ENCODE data around the gene CDH4. TPM values are rescaled to one million over a fixed set of nuclear protein-coding genes. Genes with fewer than 3 reads are reported as not detected.

The CDH4 gene
- total RNA-seq, 1 experiment from 2014 or later: not detected

DNA sequence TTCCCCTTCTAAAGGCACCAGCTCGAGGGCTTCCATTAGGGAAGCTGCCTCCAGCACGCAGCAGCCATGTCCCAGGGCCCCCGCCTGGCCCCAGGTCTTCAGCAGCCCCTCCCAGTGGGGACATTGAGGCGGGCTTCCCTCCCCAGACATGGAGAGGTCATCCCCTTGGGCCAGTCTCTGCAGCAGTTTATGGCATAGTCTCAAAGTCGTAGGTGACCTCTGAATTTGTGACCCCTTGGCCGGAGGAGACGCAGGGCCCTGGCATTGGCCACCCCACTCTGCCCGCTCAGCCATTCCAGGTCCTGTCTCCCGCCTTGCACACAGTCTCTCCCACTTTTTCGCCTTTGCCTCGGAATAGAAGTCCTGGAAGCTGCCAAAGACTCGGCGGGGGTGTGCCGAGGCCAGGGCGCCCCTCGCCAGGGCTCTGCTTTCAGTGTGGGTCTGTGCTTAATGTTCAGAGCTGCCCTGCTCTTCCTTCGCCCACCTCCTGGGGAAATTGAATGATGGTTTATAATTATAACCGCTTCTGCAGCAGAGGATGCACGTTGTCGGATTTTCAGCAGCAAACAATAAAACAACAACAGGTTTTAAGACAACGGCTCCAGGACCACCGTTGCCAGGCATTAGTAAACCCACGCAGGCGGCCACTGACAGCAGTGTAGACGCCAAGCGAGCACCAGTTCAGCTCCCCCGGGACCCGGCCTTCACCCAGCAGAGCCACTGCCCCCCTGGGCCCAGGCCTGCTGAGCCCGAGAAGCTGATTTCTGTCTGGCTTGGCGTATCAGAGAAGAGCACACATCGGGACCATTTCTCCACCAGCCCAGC, 626.6 kb downstream of the CDH4 start:
- DNase-seq (ENCODE audit: low read depth, low spot score) (no peak), ATAC-seq (no peak)
- no peaks in the 10 kb centered on the region for H3K9me3 ChIP-seq (ENCODE audit: control insufficient read depth, insufficient read depth, low read depth, low read length)
- H3K4me3 ChIP-seq (ENCODE audit: low read depth in 2 of 2, low read length in 2 of 2): no peak overlapping the region
- no peak overlapping the region for H3K27ac ChIP-seq (ENCODE audit: low read length)
- no peaks in the 10 kb centered on the region for H3K36me3 ChIP-seq (ENCODE audit: control insufficient read depth, insufficient read depth, low read length)
- ChIA-PET CTCF (no interaction called here), POLR2A (no interaction called here)
- TF ChIP-seq SIN3A (IDR thresholded peaks at IDR 0.05; ENCODE audit: borderline replicate concordance, insufficient read depth, low read depth, low read length) (no peak), POLR2AphosphoS5 (IDR thresholded peaks at IDR 0.05; ENCODE audit: low read depth, low read length) (no peak), TCF7L2 (IDR thresholded peaks at IDR 0.05; ENCODE audit: low read depth, low read length) (no peak)
- TF ChIP-seq, protein P1, sequence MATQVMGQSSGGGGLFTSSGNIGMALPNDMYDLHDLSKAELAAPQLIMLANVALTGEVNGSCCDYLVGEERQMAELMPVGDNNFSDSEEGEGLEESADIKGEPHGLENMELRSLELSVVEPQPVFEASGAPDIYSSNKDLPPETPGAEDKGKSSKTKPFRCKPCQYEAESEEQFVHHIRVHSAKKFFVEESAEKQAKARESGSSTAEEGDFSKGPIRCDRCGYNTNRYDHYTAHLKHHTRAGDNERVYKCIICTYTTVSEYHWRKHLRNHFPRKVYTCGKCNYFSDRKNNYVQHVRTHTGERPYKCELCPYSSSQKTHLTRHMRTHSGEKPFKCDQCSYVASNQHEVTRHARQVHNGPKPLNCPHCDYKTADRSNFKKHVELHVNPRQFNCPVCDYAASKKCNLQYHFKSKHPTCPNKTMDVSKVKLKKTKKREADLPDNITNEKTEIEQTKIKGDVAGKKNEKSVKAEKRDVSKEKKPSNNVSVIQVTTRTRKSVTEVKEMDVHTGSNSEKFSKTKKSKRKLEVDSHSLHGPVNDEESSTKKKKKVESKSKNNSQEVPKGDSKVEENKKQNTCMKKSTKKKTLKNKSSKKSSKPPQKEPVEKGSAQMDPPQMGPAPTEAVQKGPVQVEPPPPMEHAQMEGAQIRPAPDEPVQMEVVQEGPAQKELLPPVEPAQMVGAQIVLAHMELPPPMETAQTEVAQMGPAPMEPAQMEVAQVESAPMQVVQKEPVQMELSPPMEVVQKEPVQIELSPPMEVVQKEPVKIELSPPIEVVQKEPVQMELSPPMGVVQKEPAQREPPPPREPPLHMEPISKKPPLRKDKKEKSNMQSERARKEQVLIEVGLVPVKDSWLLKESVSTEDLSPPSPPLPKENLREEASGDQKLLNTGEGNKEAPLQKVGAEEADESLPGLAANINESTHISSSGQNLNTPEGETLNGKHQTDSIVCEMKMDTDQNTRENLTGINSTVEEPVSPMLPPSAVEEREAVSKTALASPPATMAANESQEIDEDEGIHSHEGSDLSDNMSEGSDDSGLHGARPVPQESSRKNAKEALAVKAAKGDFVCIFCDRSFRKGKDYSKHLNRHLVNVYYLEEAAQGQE (IDR thresholded peaks at IDR 0.05; ENCODE audit: insufficient read depth in 1 of 2, low read depth in 2 of 2, low read length in 1 of 2): no peak
- TF ChIP-seq, protein P2, sequence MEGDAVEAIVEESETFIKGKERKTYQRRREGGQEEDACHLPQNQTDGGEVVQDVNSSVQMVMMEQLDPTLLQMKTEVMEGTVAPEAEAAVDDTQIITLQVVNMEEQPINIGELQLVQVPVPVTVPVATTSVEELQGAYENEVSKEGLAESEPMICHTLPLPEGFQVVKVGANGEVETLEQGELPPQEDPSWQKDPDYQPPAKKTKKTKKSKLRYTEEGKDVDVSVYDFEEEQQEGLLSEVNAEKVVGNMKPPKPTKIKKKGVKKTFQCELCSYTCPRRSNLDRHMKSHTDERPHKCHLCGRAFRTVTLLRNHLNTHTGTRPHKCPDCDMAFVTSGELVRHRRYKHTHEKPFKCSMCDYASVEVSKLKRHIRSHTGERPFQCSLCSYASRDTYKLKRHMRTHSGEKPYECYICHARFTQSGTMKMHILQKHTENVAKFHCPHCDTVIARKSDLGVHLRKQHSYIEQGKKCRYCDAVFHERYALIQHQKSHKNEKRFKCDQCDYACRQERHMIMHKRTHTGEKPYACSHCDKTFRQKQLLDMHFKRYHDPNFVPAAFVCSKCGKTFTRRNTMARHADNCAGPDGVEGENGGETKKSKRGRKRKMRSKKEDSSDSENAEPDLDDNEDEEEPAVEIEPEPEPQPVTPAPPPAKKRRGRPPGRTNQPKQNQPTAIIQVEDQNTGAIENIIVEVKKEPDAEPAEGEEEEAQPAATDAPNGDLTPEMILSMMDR (IDR thresholded peaks at IDR 0.05): no peak
- no peaks in the 10 kb centered on the region for H3K4me1 ChIP-seq (ENCODE audit: control insufficient read depth, insufficient read depth, low read length)
- H3K27me3 ChIP-seq (ENCODE audit: control insufficient read depth, insufficient read depth, low read length): no peaks in the 10 kb centered on the region; the same call in 1 of the 2 replicates
- intact Hi-C loops (cut with micrococcal nuclease; ENCODE audit: unreplicated experiment) (no loop called here), in situ Hi-C loops (cut with HindIII; ENCODE audit: low pct_unique_long_range_greater_than_20kb, low sequenced_read_pairs) (no loop called here)
- BruUV-seq (replicated peaks): no TSS peak

DNA sequence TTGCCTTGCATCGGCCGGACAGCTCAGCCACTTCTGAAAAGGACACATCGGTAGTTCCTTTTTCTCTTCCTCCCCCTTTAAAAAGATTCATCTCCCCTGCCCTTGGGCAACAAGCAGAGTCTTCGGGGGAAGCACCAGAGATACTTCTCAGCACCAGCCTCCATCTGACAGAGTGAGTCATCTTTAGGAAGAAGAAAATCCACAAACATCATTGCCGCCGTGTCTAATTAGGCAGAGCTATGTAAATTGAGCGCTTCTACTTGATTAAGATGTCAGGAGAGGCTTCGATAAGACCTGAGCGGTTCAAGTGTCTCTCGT, 627.2 kb downstream of the CDH4 start:
- Histone ChIP-seq H3K4me3 (ENCODE audit: low read depth in 2 of 2, low read length in 2 of 2) (no peak overlapping the region), H3K27me3 (ENCODE audit: control insufficient read depth, insufficient read depth, low read length) (no peaks in the 10 kb centered on the region; the same call in 1 of the 2 replicates), H3K4me1 (ENCODE audit: control insufficient read depth, insufficient read depth, low read length) (no peaks in the 10 kb centered on the region), H3K36me3 (ENCODE audit: control insufficient read depth, insufficient read depth, low read length) (no peaks in the 10 kb centered on the region), H3K27ac (ENCODE audit: low read length) (no peak overlapping the region), H3K9me3 (ENCODE audit: control insufficient read depth, insufficient read depth, low read depth, low read length) (no peaks in the 10 kb centered on the region)
- no peak for DNase-seq (ENCODE audit: low read depth, low spot score)
- BruUV-seq (replicated peaks): no TSS peak
- no peak for ATAC-seq
- CTCF ChIA-PET: no interaction called here
- intact Hi-C loops (cut with micrococcal nuclease; ENCODE audit: unreplicated experiment): no loop called here
- TF ChIP-seq, protein P2 (IDR thresholded peaks at IDR 0.05): no peak
- TF ChIP-seq, protein P1 (IDR thresholded peaks at IDR 0.05; ENCODE audit: insufficient read depth in 1 of 2, low read depth in 2 of 2, low read length in 1 of 2): no peak
- TF ChIP-seq TCF7L2 (IDR thresholded peaks at IDR 0.05; ENCODE audit: low read depth, low read length) (no peak), POLR2AphosphoS5 (IDR thresholded peaks at IDR 0.05; ENCODE audit: low read depth, low read length) (no peak)
- POLR2A ChIA-PET: no interaction called here
- in situ Hi-C loops (cut with HindIII; ENCODE audit: low pct_unique_long_range_greater_than_20kb, low sequenced_read_pairs): no loop called here
